Adrenal gland (tissue), 5 donors: ENCODE results near the gene PDHX.

Experiments
- CTCF ChIP-seq, 6 experiments: fragments of 450-650 bp in 4 of 6; fragments of 200-600 bp in 2 of 6; sonication (generic) in 1 of 6; IDR thresholded peaks; 1 replicate in 5 of 6; 2 replicates in 1 of 6; pipeline versions ENCODE4 v1.5.1 to v1.8.0; 2016 to 2021; ENCODE audit warnings: antibody characterized with exemption in 6 of 6, mild to moderate bottlenecking in 2 of 6, moderate library complexity in 1 of 6
- POLR2A ChIP-seq, 2 donors: fragments of 450-650 bp; IDR thresholded peaks; one replicate each; pipeline ENCODE4 v1.6.1; 2017; ENCODE audit warnings: antibody characterized with exemption in 2 of 2, mild to moderate bottlenecking in 2 of 2, moderate library complexity in 1 of 2
- donor health status: DM: no; HTN: no; CAD: no.

- TF ChIP-seq CTCF (IDR thresholded peaks at IDR 0.05): no peak
- no peak for TF ChIP-seq POLR2A (IDR thresholded peaks at IDR 0.05)
Measured at GRCh38 chr11:34929794-34930763, 13.7 kb downstream of the PDHX start.
